Lower lobe of right lung (tissue), 2 donors: ENCODE data around the gene PDE8A. TPM values are rescaled to one million over a fixed set of nuclear protein-coding genes. Genes with fewer than 3 reads are reported as not detected.

ENCODE experiments used
- ATAC-seq, 2 donors: fragments of 200-7000 bp; cut with Tn5 transposase; one replicate each; pipeline ENCODE4 v1.9.1; 2020 to 2022; ENCODE audit warnings: mild to moderate bottlenecking in 2 of 2, moderate library complexity in 2 of 2
- DNase-seq: peaks from one replicate; pipeline ENCODE4 v3.0.0-alpha.2; 2020
- H3K27ac ChIP-seq: fragments of 200-600 bp; one replicate; pipeline ENCODE4 v1.8.0; 2022
- H3K27me3 ChIP-seq: fragments of 200-600 bp; one replicate; pipeline ENCODE4 v1.8.0; 2022; ENCODE audit warnings: low read depth
- H3K36me3 ChIP-seq: fragments of 200-600 bp; one replicate; pipeline ENCODE4 v1.8.0; 2022; ENCODE audit warnings: mild to moderate bottlenecking
- H3K4me1 ChIP-seq: fragments of 200-600 bp; one replicate; pipeline ENCODE4 v1.8.0; 2022
- H3K4me3 ChIP-seq: fragments of 200-600 bp; one replicate; pipeline ENCODE4 v1.8.0; 2022; ENCODE audit warnings: mild to moderate bottlenecking
- H3K9me3 ChIP-seq: fragments of 200-600 bp; one replicate; pipeline ENCODE4 v1.8.0; 2022
- CTCF ChIP-seq: fragments of 200-600 bp; IDR thresholded peaks from one replicate; pipeline ENCODE4 v1.8.0; 2022; ENCODE audit warnings: antibody characterized with exemption, mild to moderate bottlenecking
- intact Hi-C: fragments of 100-400 bp; cut with DNase I; formaldehyde crosslinking; loops from one replicate; pipeline ENCODE4 v1.11.0; 2022
- total RNA-seq: library from RNA; stranded (reverse); fragmentation: NEBNext Ultra II Directional; extraction: Animal tissue kit (Norgen Biotek cat#: 25700); gene quantifications from one replicate; pipeline ENCODE4 v1.2.1, GENCODE V29; 2021
- donor health status: DM: no; HTN: yes; CAD: no; lungs with severe emphysema.

The PDE8A gene
- total RNA-seq, 1 donor from 2014 or later, result 49.2 TPM

GRCh38 chr15:85149465-85150129 lies 167.9 kb downstream of the PDE8A start:
- no peak for TF ChIP-seq CTCF
- no peaks in the 10 kb centered on the region for H3K36me3 ChIP-seq
- no peaks in the 10 kb centered on the region for H3K27me3 ChIP-seq
- DNase-seq (no peak), ATAC-seq (no peak)
- intact Hi-C loops, result no loop called here
- H3K4me1 ChIP-seq, result no peaks in the 10 kb centered on the region
- no peak overlapping the region for H3K27ac ChIP-seq
- H3K9me3 ChIP-seq, result no peaks in the 10 kb centered on the region
- no peak overlapping the region for H3K4me3 ChIP-seq

GRCh38 chr15:85150130-85150480 lies 168.4 kb downstream of the PDE8A start:
- Histone ChIP-seq H3K4me3 (no peak overlapping the region), H3K36me3 (no peaks in the 10 kb centered on the region), H3K27me3 (no peaks in the 10 kb centered on the region), H3K4me1 (no peaks in the 10 kb centered on the region), H3K9me3 (no peaks in the 10 kb centered on the region), H3K27ac (no peak overlapping the region)
- TF ChIP-seq CTCF, result no peak
- ATAC-seq, result no peak
- intact Hi-C loops, result no loop called here
- DNase-seq, result no peak

- DNase-seq (no peak), ATAC-seq (no peak)
- no peaks in the 10 kb centered on the region for H3K27me3 ChIP-seq
- no peaks in the 10 kb centered on the region for H3K9me3 ChIP-seq
- H3K4me1 ChIP-seq, result no peaks in the 10 kb centered on the region
- no peak for TF ChIP-seq CTCF
- H3K27ac ChIP-seq, result no peak overlapping the region
- H3K4me3 ChIP-seq, result no peak overlapping the region
- H3K36me3 ChIP-seq, result no peaks in the 10 kb centered on the region
- intact Hi-C loops, result no loop called here
Measured at GRCh38 chr15:85151145-85151544, 169.5 kb downstream of the PDE8A start.

GRCh38 chr15:85151861-85152260 lies 170.2 kb downstream of the PDE8A start:
- intact Hi-C loops, result no loop called here
- no peak for TF ChIP-seq CTCF
- Histone ChIP-seq H3K4me3 (no peak overlapping the region), H3K27ac (no peak overlapping the region), H3K9me3 (no peaks in the 10 kb centered on the region), H3K27me3 (no peaks in the 10 kb centered on the region), H3K36me3 (no peaks in the 10 kb centered on the region), H3K4me1 (no peaks in the 10 kb centered on the region)
- no peak for ATAC-seq
- no peak for DNase-seq

- no peaks in the 10 kb centered on the region for H3K4me1 ChIP-seq
- DNase-seq, result no peak
- intact Hi-C loops, result no loop called here
- H3K36me3 ChIP-seq, result no peaks in the 10 kb centered on the region
- H3K27ac ChIP-seq, result no peak overlapping the region
- H3K27me3 ChIP-seq, result no peaks in the 10 kb centered on the region
- no peak for TF ChIP-seq CTCF
- H3K9me3 ChIP-seq, result no peaks in the 10 kb centered on the region
- no peak for ATAC-seq
- no peak overlapping the region for H3K4me3 ChIP-seq
Measured at GRCh38 chr15:85154061-85154460, 172.4 kb downstream of the PDE8A start.
